PC-9 (cell line): ENCODE results near the gene COL4A2.

Experiments used
- CTCF ChIP-seq: fragments of 200-600 bp; sonication (generic); conservative IDR thresholded peaks from 2 replicates; pipeline ENCODE4 v1.6.1; 2017; ENCODE audit warnings: mixed run types, antibody characterized with exemption, mild to moderate bottlenecking, moderate library complexity
- EZH2 ChIP-seq: fragments of 200-600 bp; sonication (generic); IDR thresholded peaks from 2 replicates; pipeline ENCODE4 v1.8.0; 2017; ENCODE audit warnings: antibody characterized with exemption, low read depth

DNA sequence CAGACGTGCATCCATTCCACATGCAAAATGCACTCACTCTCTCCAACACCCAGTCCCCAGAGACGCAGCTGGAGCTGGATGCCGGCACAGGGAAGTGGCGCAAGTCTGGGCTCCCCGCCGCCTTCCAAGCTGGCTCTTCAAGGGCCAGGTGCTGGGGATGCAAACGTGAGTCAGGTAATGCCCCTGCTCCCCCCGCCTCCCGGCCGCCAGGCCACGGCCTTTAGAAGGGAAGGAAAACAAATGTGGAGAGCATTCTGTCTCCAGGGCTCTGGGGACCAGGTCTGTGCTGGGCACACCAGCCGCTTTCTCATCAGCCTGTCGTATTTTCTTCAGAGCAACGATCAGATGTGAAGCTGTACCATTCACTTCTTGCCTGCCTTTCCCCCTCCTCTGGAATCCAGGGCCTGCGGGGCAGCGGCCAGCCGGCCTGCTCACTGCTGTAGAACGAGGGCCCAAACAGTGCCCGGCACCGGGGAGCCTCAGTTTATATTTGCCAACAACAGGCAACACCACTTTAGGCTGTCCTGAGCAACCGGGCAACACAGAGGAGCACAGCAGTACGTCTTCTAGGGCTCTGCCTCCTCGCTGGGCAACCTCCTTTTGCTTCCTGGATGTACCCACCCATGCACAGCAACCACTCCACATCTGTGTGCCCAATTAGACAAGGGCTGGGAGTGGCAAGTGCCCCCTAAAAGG is 250.7 kb downstream of the COL4A2 start:
- TF ChIP-seq CTCF: no peak
- no peak for TF ChIP-seq EZH2
